GM19395 (cell line): ENCODE measurements around the gene SESN3.
"Not testable (repeated sequence)": the region's sequence is repeated elsewhere in the genome, so short reads cannot be mapped to it uniquely, and the experiment has no call there.

Experiments used
- ATAC-seq: cut with Tn5 transposase; IDR thresholded peaks from one replicate; pipeline ENCODE4 v1.9.1; 2021; ENCODE audit warnings: mild to moderate bottlenecking, moderate library complexity; ENCODE audit not compliant: unreplicated experiment

SESN3 gene, protein sequence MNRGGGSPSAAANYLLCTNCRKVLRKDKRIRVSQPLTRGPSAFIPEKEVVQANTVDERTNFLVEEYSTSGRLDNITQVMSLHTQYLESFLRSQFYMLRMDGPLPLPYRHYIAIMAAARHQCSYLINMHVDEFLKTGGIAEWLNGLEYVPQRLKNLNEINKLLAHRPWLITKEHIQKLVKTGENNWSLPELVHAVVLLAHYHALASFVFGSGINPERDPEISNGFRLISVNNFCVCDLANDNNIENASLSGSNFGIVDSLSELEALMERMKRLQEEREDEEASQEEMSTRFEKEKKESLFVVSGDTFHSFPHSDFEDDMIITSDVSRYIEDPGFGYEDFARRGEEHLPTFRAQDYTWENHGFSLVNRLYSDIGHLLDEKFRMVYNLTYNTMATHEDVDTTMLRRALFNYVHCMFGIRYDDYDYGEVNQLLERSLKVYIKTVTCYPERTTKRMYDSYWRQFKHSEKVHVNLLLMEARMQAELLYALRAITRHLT

DNA sequence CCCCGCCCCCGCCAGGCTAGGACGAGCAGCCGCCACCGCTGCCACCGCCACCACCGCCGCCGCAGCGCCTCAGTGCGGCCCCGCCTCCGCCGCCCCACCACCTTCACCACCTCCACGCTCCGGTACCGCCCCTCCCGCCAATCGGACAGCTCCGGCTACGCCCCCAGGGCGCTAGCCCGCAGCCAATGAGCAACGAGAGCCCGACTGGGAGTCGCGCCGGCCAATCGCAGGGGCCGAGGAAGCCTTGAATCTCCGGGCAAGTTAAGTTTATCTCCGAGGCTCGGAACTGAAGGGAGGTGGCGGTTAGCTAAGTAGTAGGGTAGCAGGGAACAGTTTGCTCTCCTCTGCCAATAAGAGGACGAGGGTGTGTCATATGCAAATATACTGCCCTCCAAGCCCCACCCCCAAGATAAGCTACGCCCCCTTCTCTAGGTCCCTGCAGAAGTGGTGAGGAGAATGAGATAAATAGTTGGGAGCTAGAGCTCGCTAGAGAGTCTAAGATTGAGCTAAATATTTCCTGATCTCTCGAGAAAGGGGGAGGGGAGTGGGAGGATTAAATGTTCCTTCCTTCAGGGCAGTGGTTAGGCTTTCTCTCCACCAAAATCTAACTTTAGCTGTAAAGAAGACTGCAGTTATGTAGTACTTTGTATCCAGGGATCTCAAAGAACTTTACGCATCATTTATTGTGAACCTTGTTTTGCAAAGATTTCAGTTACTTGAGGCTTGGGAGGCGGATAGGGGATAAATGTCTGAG lies at the start of gene SESN3:
Gene SESN3, minus strand, starts transcription at position 76 of the 754 bp plus-strand sequence. CDS start 342 bp downstream, outside the sequence.
- ATAC-seq: peak; percentile 95

DNA sequence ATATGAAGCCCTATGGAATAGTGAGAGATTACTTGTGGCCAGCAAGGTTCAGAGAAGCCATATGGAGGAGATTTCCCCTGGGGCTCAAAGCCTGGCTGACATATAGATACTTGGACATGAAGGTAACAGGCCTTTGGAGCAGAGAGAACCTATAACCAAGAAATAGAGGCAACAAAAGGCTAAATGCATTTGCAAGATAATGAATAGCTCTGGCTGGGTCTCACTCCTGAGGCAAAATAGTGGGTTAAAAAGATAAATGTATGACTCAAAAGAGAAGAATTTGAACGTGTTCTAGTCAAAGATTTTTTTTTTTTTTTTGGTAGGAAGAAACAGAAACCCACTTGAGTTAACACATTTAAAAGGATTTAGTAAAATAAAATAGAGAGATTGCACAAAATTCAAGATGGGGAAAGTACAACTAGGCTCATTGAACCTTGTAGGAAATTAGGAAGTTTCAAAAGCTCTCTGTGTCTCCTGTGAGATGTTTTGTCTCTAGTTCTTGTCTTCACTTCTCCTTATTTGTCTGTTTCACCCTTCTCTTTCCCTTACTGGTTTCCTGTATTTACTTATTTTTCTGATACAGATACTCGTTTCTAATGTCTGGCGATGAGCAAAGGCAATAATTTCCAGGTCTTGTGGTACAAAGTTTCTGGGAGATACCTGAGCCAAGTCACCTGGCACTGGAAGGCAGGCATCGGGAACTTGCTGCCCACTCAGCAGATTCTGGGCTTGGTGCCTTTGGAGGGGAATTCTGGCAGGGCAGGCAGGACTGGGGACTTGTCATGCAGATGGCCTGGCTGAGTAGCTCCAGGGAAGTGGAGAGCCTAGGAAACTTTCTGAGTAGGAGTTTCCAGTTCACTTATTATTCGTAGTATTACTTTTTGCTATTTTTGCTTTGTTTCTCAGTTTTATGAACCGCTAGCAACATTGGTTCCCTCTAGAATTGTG lies 49.2 kb upstream of the SESN3 start:
- ATAC-seq: no peak

DNA sequence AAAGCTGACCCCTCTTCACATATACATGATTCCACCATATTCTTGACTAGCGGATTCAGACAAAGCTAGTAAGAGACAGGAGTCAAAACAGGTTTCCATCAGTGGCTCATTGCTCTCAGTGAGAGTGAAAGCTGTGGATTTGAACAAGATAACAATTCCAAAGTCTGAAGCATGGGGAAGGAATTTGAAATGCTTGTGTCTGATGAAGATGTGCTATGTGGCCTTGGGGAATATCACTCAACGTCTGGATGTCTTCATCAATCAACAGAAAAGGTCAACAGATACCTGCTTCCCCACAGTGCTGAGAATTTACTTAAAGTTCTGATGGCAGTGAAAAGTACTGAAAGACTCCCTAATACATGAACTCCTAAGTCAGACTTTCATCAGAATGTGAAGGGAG lies 46.9 kb upstream of the SESN3 start:
- ATAC-seq: no peak

DNA sequence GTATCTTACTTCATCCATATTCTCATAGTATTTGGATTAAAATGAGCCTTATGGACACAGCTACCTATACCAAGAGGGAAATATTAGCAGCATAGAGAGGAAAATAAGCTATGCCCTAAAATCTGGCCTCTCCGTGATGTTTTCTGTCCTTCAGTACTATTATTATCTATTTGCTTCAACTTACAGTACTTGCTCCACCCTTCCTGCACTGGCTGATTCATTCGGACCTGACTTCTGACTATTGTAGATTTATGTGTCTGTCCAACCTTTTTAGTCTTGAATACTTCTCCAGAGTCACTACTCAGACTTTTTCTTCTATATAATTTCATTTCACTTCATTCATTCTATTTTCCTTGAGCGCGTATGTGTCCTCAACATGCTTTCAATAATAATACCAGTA lies 45.1 kb upstream of the SESN3 start:
- no peak for ATAC-seq

DNA sequence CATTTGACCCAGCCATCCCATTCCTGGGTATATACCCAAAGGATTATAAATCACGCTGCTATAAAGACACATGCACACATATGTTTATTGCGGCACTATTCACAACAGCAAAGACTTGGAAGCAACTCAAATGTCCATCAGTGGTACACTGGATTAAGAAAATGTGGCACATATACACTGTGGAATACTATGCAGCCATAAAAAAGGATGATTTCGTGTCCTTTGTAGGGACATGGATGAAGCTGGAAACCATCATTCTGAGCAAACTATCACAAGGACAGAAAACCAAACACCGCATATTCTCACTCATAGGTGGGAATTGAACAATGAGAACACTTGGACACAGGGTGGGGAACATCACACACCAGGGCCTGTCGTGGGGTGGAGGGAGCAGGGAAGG lies 42.6 kb upstream of the SESN3 start:
- ATAC-seq: not testable (repeated sequence)

DNA sequence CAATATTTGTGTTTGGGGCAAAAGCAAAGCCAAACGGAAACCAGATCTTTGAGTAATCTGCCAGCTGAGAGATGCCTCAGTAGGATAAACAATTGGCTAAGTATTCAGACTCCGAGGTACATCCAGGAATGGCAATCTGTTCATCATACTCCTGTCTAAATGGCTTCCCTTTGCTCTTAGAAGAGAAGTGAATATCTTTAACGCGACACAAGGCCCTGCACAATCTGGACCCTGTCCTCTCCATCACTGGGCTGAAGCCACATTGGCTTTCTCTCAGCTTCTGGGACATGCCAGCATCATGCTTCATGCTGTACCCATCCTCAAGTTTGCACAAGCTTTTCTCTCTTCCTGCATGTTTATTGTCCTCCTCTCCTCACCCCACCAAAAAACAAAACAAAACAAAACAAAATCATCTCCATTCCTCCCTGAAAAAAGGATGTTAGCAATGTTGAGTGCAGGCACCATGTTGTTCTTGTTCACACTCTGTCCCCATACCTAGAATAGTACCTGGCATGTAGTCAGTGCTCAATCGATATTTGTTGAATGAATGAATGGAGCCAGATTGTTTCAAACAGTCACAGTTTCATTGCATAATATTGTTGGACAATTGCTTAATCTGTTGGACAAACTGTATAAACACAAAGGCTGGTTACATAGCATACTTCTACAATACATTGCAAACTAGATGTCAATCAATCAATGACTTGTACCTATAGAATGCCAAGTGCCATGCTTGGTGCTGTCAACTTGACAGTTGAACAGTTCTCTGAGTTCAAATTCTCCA lies 38.2 kb upstream of the SESN3 start:
- ATAC-seq: no peak

DNA sequence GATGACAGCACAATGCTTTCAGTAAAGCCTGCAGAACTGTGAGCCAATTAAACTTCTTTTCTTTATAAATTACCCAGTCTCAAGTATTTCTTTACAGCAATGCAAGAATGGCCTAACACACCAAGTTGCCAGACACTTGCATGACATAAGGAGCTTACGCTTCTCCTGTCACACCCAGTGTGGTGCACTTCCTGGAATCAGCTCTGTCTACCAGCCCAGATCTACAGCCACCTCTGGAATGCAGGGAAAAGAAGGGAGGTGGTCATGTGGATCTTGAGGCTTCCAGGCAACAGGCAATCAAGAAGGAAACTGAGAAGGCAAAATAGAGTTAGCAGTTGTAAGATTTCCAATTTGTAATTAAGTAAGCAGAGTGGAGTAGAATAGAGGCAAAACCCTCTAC lies 37.4 kb upstream of the SESN3 start:
- ATAC-seq: no peak

DNA sequence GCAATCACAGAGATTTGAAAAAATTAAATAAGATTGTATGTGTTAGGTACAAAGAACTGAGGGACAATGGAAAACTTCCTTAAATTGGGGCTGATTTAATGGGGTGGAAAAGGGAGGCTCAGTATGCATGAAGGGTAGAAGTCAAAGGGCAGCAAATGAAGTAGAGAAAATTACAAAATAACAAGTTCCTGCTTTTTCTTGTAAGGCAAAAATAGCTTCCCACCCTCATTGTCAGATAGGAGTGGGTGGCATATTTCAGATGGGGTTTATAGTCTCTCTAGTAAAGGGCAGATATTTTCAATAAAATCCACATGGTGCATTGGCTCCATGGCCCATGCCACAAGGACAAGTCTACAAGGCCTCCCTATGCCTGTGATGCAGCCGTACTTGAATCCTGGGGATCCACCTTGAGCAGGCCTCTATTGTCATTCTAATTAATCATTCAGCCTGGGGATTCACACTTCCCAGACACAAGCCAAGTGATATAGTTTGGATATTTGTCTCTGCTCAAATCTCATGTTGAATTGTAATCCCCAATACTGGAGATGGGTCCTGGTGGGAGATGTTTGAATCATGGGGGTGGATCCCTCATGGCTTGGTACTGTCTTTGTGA lies 36.7 kb upstream of the SESN3 start:
- ATAC-seq: no peak

DNA sequence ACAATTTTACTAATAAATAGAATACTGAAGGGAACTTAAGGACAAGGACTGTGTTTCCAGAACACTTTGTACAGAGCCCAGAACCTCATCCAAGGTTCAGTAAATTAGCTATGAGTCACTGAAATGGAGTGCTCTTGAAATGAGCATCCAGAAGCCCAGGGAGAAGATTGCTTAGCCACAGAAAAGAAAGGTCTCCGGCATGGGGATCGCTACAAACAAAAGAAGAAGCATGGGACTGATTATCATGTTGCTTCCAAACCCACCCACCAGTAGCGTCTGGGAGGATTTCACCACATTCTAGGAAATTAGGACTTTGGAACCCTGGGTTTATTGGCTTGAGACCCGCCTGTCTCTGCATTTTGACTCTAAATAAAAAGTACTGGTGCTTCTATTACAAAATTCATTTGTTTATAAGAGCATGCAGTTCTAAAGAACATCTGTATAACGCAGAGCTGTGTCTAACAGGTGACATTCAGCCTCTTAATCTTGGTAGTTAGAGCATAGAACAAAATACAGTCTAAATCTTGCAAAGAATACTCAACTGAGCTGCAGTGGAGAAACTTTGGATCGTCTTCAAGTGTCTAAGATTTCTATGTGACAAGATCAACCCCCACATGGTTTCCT lies 35.9 kb upstream of the SESN3 start:
- no peak for ATAC-seq

DNA sequence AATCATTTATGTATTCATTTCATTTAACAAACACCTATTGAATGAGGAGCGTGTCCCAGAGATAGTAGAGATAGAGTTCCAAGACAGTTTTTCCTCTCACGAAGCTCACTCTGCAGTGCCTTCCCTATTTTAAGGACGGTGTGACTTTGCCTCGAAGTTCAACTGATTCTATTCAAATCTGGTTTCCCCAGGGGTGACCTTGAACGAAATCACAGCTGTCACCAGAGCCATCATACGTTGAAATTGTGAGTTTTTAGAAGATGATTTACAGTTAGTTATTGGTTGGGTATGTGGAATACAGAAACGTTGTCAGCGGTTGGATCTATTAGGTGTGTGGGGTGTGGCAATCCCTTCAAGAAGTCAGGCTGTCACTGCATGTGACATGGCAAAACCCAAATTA lies 33.9 kb upstream of the SESN3 start:
- ATAC-seq: no peak

DNA sequence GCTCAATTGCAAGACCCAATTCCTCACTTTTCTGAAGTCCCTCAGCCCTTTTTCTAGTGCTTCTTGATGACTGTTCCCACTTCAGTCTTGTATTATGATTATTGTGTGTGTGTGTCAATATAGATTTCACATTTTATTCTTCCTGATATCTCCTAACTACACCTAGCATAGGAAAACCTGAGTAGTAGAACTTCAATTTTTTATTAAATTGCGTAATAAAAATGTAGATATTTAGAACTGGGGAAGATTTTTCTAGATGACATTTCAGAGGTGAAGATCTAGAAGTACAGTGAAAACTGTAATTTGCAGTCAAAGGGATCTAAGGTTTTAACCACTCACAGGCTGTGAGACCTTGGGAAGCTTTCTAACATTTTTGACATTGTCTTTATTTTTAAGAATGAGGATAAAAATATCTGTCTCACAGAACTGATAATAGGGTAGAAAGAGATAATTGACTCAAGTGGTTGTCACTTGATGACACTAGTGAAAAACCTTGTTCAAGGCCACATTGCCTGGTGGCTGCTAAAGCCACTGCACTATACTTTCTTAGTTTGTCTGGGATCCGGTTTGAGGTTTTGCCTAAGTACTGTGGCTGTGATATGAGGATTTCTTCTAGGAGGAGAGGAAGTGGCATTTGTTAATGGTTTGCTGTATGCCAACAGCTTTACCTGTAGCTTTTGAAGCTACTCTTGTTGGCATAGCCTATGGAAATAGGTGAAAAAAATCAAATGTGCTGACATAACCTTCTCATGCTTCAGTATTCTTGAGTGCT lies 32.2 kb upstream of the SESN3 start:
- ATAC-seq: no peak

DNA sequence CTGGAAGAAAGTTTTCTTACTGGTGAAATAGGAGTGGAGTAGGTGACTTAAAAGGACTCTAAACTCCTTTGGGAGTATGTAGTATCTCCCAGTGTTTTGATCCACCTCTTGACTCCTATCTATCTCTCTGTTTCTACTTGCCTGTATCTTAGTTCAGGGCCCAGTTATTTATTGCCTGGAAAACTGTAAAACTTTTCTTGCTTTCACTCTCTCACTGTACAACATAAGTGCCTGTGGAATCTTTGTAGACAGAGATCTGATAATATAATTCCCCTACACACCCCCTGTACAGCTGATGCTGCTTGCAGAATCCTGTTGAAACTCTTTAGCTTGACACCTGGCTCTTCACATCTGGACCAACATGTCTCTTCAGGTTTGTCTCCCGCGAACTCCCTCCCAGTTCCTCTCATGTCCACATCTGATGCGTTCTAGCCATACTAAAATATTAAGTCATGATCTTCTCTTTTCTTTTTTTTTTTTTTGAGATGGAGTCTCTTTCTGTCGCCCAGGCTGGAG lies 26.5 kb upstream of the SESN3 start:
- no peak for ATAC-seq

DNA sequence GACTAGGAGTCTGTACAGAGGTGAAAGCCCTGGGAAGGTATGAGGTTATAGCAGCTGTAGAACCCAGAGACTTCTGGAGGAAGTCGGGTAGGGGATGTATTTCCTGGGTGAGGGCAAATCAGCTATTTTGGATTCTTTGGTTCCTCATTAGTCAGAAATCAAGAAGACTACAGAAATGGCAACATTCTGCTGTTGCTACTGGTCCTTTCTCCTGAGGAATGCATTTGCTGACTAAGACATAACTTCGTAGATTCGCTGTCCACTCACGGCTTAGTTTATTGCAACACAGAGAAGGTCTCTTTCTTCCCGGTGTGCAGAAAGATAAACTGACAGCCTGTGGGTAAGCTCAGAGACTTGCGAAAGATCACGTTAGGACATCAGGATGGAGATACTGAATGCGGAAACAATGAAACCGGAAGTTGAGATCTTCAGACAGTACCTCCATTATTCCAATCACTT lies 25.3 kb upstream of the SESN3 start:
- ATAC-seq: no peak

DNA sequence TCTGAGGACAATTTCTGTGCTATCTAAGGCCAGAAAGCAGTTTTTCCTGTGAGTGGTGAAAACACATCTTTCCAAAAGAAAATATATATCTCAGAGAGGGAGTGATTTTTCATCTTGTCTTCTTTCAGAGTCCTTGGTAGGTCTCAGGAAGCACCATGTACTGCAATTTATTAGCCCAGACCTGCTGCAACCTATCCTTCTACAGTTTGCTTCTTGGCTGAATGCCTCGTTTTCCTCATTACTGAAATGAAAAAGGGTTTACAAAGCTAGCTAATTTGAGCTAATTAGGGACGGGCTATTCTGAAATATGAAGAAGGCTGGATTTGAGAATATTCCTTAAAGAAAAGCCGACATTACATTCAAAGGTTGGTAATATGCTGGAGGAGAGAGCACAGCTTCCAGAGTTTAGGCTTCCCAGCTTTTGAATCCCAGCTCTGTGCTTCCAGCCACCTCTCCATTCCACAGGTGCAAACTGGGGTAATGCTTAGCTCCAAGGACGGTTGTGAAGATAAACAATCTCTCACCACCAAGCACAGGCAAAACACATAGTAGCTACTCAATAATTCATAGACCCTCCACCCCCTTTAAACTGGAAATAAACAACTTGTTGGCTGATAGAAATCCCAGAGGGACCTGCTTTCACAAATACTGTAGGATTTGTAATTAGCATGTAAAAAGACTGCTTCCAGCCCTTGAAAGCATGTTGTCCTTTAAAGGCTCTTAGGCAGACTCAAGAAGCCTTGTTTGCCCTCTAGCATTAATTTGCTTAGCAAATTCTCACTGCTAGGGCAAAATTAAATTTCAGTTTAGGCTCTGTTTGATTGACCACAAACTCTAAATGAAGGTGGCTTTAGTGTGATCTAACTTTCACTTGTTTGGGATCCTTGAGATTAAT lies 24.5 kb upstream of the SESN3 start:
- no peak for ATAC-seq

DNA sequence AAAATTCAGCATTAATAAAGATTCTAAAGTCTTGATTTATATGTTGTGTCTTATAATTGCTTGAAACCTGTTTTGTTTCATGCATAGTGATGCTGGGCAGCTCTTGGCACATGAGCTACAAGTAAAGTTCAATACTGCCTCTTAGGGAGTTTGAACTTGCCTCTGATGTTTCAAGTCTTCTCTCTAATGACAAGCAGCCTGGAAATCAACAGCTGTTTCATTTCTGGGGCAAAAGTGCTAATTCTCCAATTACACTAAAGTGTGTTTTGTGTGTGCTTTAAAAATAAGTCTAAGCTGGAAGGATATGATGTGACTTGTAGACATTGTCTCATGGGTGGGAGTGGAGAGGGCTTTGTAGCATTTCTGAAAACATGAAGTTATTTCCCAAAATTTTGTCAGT lies 23.7 kb upstream of the SESN3 start:
- ATAC-seq: peak; percentile 32

DNA sequence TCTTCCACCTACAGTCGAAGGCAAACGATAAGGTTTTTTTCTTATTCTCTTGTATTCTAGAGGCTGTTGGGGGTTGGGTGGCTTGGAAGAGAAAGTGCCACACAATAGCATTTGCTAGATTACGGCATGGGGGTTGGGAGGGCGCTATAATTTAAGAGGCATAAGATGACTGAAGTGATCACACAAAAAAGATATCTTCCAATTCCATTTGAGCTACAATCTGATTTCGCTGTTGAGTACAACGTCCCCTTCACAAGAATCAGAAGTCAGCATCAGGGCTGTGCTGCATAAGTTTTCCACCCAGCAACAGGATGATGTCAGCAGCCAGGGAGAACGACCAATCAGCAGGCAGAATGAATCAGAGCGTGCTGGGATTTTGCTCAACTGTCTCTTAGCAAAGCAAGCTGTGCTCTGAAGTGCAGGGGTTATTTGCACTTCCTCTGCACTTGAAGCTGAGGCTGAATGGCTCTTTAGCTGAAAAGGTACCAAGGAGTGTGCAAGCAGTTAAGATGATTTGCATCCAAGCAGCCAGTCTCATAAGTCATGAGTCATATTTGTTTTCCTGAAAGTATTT lies 23.2 kb upstream of the SESN3 start:
- peak; percentile 97 for ATAC-seq

DNA sequence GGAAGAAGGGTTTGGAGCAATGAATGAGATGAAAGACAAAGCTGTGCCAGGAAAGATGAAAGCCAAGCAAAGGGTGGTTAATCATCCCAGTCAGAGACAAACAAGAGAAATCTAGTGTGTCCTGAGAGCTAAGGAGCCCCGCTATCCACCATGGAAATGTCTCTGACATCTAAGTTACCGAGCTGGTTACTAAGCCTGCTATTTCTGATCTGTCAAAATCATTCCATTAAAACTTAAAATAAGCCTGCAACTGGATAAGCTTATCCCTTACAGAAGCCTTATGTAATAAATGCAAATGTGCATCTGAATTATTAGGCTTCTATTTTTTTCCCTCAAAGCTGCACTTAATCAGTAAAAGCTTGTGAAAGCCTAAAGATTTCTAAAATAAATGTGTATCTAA lies 22.1 kb upstream of the SESN3 start:
- ATAC-seq: no peak
